IPS-15b (cell line): ENCODE results near the gene GOLGA8H.
"Not testable (repeated sequence)": the region's sequence is repeated elsewhere in the genome, so short reads cannot be mapped to it uniquely, and the experiment has no call there.

Experiments used
- H3K27me3 ChIP-seq: one replicate; pipeline ENCODE4 v1.6.1; 2013; ENCODE audit warnings: low read length; ENCODE audit not compliant: control insufficient read depth, insufficient read depth
- H3K36me3 ChIP-seq: one replicate; pipeline ENCODE4 v1.6.1; 2013; ENCODE audit warnings: low read length; ENCODE audit not compliant: control insufficient read depth, insufficient read depth
- H3K4me1 ChIP-seq: one replicate; pipeline ENCODE4 v1.6.1; 2013; ENCODE audit warnings: mild to moderate bottlenecking, low read length; ENCODE audit not compliant: control insufficient read depth, insufficient read depth
- H3K4me3 ChIP-seq: one replicate; pipeline ENCODE4 v1.5.1; 2013; ENCODE audit warnings: low read depth, low read length
- H3K9ac ChIP-seq: one replicate; pipeline ENCODE4 v1.6.1; 2013; ENCODE audit warnings: low read depth, mild to moderate bottlenecking, low read length
- H3K9me3 ChIP-seq: one replicate; pipeline ENCODE4 v1.6.1; 2013; ENCODE audit warnings: mild to moderate bottlenecking, low read length; ENCODE audit not compliant: control insufficient read depth, insufficient read depth

The GOLGA8H gene

DNA sequence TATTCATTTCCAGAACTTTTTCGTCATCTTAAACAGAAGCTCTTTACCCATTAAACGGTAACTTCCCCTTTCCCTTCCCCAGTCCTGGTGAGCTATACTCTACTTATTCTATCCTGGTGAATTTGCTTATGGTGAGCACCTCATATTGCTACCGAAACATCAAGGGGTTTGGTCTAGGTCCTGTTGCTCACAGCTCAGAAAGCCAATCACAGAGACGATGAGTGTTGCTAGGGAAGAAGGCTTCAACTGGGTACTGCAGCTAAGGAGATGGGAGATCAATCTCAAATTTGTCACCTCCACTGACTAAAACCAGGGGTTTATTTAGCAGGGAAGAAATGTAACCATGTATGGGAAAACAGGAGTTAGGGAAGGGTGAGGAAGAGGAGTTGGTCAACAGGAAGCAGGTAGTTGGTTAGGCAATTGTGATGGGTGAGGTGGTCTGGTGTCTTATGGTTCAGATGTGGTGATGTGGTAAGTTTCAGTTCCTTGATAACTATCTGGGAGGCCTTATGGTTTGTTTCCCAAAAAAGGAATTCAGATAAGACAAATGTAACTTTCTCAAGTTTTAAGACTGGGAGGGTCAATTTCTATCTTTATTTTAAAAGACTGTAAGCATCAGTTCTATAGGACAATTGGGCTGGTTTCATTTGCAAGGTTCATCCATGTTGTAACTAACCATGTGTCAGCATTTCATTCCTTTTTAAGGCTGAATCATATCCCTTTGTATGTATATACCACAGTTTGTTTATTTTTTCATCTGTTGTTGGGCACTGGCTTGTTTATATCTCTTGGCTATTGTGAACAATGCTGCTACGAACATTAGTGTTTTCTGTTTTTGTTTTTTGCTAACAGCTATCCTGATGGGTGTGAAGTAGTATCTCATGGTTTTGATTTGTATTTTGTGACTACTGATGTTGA is 46.4 kb downstream of the GOLGA8H start:
- Histone ChIP-seq H3K9ac (no peak overlapping the region), H3K4me3 (no peak overlapping the region), H3K27me3 (no peaks in the 10 kb centered on the region), H3K4me1 (no peaks in the 10 kb centered on the region), H3K36me3 (no peaks in the 10 kb centered on the region), H3K9me3 (no peaks in the 10 kb centered on the region)

GRCh38 chr15:30661154-30661553 is 57.3 kb downstream of the GOLGA8H start:
- not testable (repeated sequence) for H3K9me3 ChIP-seq, H3K27me3 ChIP-seq, H3K36me3 ChIP-seq, H3K4me3 ChIP-seq, H3K9ac ChIP-seq, H3K4me1 ChIP-seq
